Chondrocyte (in vitro differentiated cells): ENCODE data around the gene USP25. TPM values are rescaled to one million over a fixed set of nuclear protein-coding genes. Genes with fewer than 3 reads are reported as not detected.

ENCODE experiments used
- DNase-seq: peaks from one replicate; pipeline ENCODE4 v3.0.0; 2021; ENCODE audit warnings: mixed read lengths, low spot score
- H3K27ac Mint-ChIP-seq: one replicate; pipeline ENCODE4 v1.8.0; 2021; ENCODE audit warnings: mild to moderate bottlenecking, moderate library complexity, mixed read lengths; ENCODE audit not compliant: unreplicated experiment
- H3K27me3 Mint-ChIP-seq: 2 replicates; pipeline ENCODE4 v1.8.0; 2021; ENCODE audit warnings: low read depth, mixed read lengths
- H3K36me3 Mint-ChIP-seq: 2 replicates; pipeline ENCODE4 v1.8.0; 2021; ENCODE audit warnings: low read depth, mixed read lengths
- H3K4me1 Mint-ChIP-seq: 2 replicates; pipeline ENCODE4 v1.8.0; 2021; ENCODE audit warnings: low read depth, mild to moderate bottlenecking, mixed read lengths
- H3K4me3 Mint-ChIP-seq: one replicate; pipeline ENCODE4 v1.8.0; 2021; ENCODE audit warnings: mild to moderate bottlenecking, moderate library complexity, mixed read lengths; ENCODE audit not compliant: unreplicated experiment
- H3K9me3 Mint-ChIP-seq: 2 replicates; pipeline ENCODE4 v1.8.0; 2021; ENCODE audit warnings: low read depth, mixed read lengths
- CTCF ChIP-seq: fragments of 200-600 bp; sonication (generic); IDR thresholded peaks from 2 replicates; pipeline ENCODE4 v1.5.0; 2021; ENCODE audit warnings: antibody characterized with exemption, mild to moderate bottlenecking, moderate library complexity
- total RNA-seq: library from RNA; stranded (reverse); gene quantifications from 3 replicates; pipeline ENCODE4 v1.2.1, GENCODE V29; 2021

The USP25 gene
- total RNA-seq, 1 donor from 2014 or later = 58.9 TPM

GRCh38 chr21:15759469-15759868, 29.7 kb downstream of the USP25 start:
- Mint-ChIP-seq H3K27me3 (no peaks in the 10 kb centered on the region), H3K4me1 (peaks cover 52% of the 10 kb centered on the region), H3K4me3 (no peak overlapping the region), H3K27ac (no peak overlapping the region), H3K36me3 (peaks cover 3% of the 10 kb centered on the region), H3K9me3 (peaks cover 2% of the 10 kb centered on the region)
- TF ChIP-seq CTCF = no peak
- no peak for DNase-seq

GRCh38 chr21:15761507-15762100, 31.8 kb downstream of the USP25 start:
- TF ChIP-seq CTCF = no peak
- Mint-ChIP-seq H3K27me3 (no peaks in the 10 kb centered on the region), H3K36me3 (peaks cover 3% of the 10 kb centered on the region), H3K4me3 (no peak overlapping the region), H3K4me1 (peaks cover 45% of the 10 kb centered on the region), H3K27ac (no peak overlapping the region), H3K9me3 (no peaks in the 10 kb centered on the region)
- DNase-seq = no peak

GRCh38 chr21:15763359-15763758, 33.6 kb downstream of the USP25 start:
- Mint-ChIP-seq H3K27ac (no peak overlapping the region), H3K4me1 (peaks cover 52% of the 10 kb centered on the region), H3K4me3 (no peak overlapping the region), H3K36me3 (peaks cover 7% of the 10 kb centered on the region), H3K27me3 (no peaks in the 10 kb centered on the region), H3K9me3 (no peaks in the 10 kb centered on the region)
- DNase-seq = no peak
- no peak for TF ChIP-seq CTCF

GRCh38 chr21:15764878-15765277, 35.1 kb downstream of the USP25 start:
- Mint-ChIP-seq H3K27me3 (no peaks in the 10 kb centered on the region), H3K27ac (peak overlapping the region; percentile 32), H3K36me3 (peaks cover 7% of the 10 kb centered on the region), H3K4me3 (no peak overlapping the region), H3K4me1 (peaks cover 61% of the 10 kb centered on the region), H3K9me3 (no peaks in the 10 kb centered on the region)
- DNase-seq = no peak
- TF ChIP-seq CTCF = no peak

- DNase-seq = no peak
- peaks cover 62% of the 10 kb centered on the region for H3K4me1 Mint-ChIP-seq
- no peaks in the 10 kb centered on the region for H3K27me3 Mint-ChIP-seq
- no peak overlapping the region for H3K4me3 Mint-ChIP-seq
- no peaks in the 10 kb centered on the region for H3K9me3 Mint-ChIP-seq
- no peak for TF ChIP-seq CTCF
- H3K27ac Mint-ChIP-seq = peak overlapping the region; percentile 85
- H3K36me3 Mint-ChIP-seq = peaks cover 7% of the 10 kb centered on the region
Measured at GRCh38 chr21:15766952-15767603, 37.3 kb downstream of the USP25 start.
